Psoas muscle (tissue), 8 donors: ENCODE data around the gene MYBPH. TPM values are rescaled to one million over a fixed set of nuclear protein-coding genes. Genes with fewer than 3 reads are reported as not detected.

Experiments
- ATAC-seq, 4 donors: fragments of 200-7000 bp; cut with Tn5 transposase; one replicate each; pipeline ENCODE4 v1.9.1; 2020; ENCODE audit warnings: moderate library complexity in 3 of 4, mild to moderate bottlenecking in 2 of 4
- DNase-seq, 2 donors: peaks; one replicate each; pipeline ENCODE4 v3.0.0-alpha.2; 2020
- H3K27ac ChIP-seq: fragments of 200-600 bp; one replicate; pipeline ENCODE4 v1.8.0; 2022
- H3K27me3 ChIP-seq, 3 donors: fragments of 200-600 bp in 1 of 3; one replicate each; pipeline versions ENCODE4 v1.6.1 to v1.8.0; 2013 to 2022; ENCODE audit warnings: low read length in 2 of 3, mild to moderate bottlenecking in 2 of 3, moderate library complexity in 1 of 3; ENCODE audit not compliant: insufficient read depth in 3 of 3
- H3K36me3 ChIP-seq, 2 donors: fragments of 200-600 bp in 1 of 2; one replicate each; pipeline versions ENCODE4 v1.6.1 to v1.8.0; 2013 to 2022; ENCODE audit warnings: low read depth in 1 of 2, mild to moderate bottlenecking in 1 of 2, moderate library complexity in 1 of 2; ENCODE audit not compliant: insufficient read depth in 1 of 2
- H3K4me1 ChIP-seq: fragments of 200-600 bp; one replicate; pipeline ENCODE4 v1.8.0; 2022
- H3K4me3 ChIP-seq: fragments of 200-600 bp; one replicate; pipeline ENCODE4 v1.8.0; 2022; ENCODE audit warnings: mild to moderate bottlenecking
- H3K9me3 ChIP-seq: fragments of 200-600 bp; one replicate; pipeline ENCODE4 v1.8.0; 2022
- WGBS, 3 donors: extraction: QIAGEN DNeasy Blood & Tissue Kit; methylation state at CpG; one replicate each; pipeline versions ENCODE4 v1.1.6 to v1.1.7; 2013; 5-methylcytosine and 5-hydroxymethylcytosine counted together
- intact Hi-C, 2 donors: fragments of 100-400 bp; cut with DNase I; formaldehyde crosslinking; loops; one replicate each; pipeline versions ENCODE4 v1.11.0 to v1.14.2; 2022
- polyA plus RNA-seq, 3 donors: library from polyadenylated mRNA; stranded (reverse); fragments of 200-250 nt; gene quantifications; one replicate each; pipeline ENCODE4 v1.2.3, GENCODE V29; 2013
- total RNA-seq, 4 donors: library from RNA; stranded (reverse); fragmentation: NEBNext Ultra II Directional in 2 of 4; extraction: Animal tissue kit (Norgen Biotek cat#: 25700) in 2 of 4; gene quantifications; one replicate each; pipeline versions ENCODE4 v1.2.1 to v1.2.4, GENCODE V29; 2021 to 2023
- TF ChIP-seq, protein P1 (sequence below): fragments of 200-600 bp; IDR thresholded peaks from one replicate; pipeline ENCODE4 v1.8.0; 2022; ENCODE audit warnings: antibody characterized with exemption
- donor health status: healthy with polysubstance abuse.
- donor health status: DM: no; HTN: no; CAD: no; lungs with moderate emphysema.
- donor health status: Bipolar disorder and iron deficiency.
- donor health status: healthy.
- donor health status: DM: yes; HTN: yes; CAD: no.
- donor health status: DM: no; HTN: no; CAD: no.
- donor health status: DM: no; HTN: no; CAD: no.
- donor health status: DM: yes; HTN: yes; CAD: no.

MYBPH gene
- total and polyA plus RNA-seq, 7 donors = 18.0 to 882 (median 39.1) TPM

DNA sequence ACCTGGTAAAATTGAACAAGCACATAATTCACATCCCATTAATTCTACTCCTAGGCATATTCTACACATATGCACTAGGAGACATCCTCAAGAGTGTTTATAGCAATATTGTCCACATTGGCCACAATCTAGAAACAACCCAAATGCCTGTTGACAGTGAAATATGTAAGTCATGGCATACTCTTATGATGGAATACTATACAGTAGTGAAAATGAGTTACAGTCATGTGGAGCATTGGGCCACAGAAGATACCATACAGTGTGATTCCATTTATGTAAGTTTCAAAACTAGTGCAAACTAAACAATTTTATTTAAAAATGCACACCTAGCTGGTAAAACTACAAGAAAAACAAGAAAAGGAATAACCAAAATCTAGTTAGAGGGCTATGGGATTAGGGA, 34.7 kb upstream of the MYBPH start:
- Histone ChIP-seq H3K27ac (no peak overlapping the region), H3K9me3 (no peaks in the 10 kb centered on the region), H3K4me3 (no peak overlapping the region), H3K4me1 (no peaks in the 10 kb centered on the region), H3K36me3 (no peaks in the 10 kb centered on the region), H3K27me3 (no peaks in the 10 kb centered on the region)
- ATAC-seq = no peak
- TF ChIP-seq, protein P1, sequence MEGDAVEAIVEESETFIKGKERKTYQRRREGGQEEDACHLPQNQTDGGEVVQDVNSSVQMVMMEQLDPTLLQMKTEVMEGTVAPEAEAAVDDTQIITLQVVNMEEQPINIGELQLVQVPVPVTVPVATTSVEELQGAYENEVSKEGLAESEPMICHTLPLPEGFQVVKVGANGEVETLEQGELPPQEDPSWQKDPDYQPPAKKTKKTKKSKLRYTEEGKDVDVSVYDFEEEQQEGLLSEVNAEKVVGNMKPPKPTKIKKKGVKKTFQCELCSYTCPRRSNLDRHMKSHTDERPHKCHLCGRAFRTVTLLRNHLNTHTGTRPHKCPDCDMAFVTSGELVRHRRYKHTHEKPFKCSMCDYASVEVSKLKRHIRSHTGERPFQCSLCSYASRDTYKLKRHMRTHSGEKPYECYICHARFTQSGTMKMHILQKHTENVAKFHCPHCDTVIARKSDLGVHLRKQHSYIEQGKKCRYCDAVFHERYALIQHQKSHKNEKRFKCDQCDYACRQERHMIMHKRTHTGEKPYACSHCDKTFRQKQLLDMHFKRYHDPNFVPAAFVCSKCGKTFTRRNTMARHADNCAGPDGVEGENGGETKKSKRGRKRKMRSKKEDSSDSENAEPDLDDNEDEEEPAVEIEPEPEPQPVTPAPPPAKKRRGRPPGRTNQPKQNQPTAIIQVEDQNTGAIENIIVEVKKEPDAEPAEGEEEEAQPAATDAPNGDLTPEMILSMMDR = no peak
- intact Hi-C loops = no loop called here
- DNase-seq = no peak

DNA sequence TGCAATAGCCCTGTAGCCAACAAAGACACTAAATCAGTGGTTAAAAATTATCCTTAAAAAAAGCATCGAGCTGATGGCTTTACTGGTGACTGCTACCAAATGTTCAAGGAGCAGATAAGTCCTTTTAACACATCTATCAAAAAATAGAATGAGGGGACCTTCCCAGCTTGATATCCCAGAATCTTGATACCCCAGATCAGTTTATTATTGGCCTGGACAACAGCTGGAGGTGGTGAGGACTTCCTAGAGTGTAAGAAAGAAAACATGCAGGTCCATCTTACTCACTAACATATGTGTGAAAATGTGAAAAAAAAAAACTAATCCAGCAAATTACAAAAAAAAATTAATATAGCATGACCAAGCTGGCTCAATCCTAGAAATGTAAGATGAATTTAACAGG, 32.6 kb upstream of the MYBPH start:
- no peak for ATAC-seq
- intact Hi-C loops = no loop called here
- no peak overlapping the region for H3K4me3 ChIP-seq
- TF ChIP-seq, protein P1 = no peak
- WGBS, 3 donors = 68 to 81% (median 69%) methylated on average over 1 of the region's 1 CpG
- H3K27ac ChIP-seq = no peak overlapping the region
- no peaks in the 10 kb centered on the region for H3K27me3 ChIP-seq
- H3K9me3 ChIP-seq = no peaks in the 10 kb centered on the region
- peaks cover 2% of the 10 kb centered on the region for H3K4me1 ChIP-seq
- no peak for DNase-seq
- no peaks in the 10 kb centered on the region for H3K36me3 ChIP-seq

DNA sequence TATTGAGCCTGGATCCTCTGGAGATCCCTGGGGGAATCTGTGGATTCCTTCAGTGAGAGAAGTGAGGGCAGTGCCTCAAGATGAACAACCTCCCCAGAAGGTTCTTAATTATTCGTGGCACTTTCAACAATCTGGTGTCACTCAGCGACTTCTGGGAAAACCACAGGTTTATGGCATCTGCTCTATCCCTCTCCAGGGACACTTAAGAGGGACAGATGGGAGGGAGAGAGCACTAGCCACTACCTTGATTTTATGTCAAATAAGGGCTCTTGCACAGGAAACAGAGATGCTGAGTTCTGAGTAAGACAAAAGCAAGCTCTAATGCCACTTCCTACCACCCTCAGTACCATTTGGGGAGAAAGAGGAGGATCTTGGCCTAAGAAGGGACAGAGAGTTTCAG, 32.1 kb upstream of the MYBPH start:
- ATAC-seq (no peak), DNase-seq (no peak)
- Histone ChIP-seq H3K9me3 (no peaks in the 10 kb centered on the region), H3K4me3 (no peak overlapping the region), H3K27ac (no peak overlapping the region), H3K27me3 (no peaks in the 10 kb centered on the region), H3K36me3 (no peaks in the 10 kb centered on the region), H3K4me1 (peaks cover 6% of the 10 kb centered on the region)
- intact Hi-C loops = no loop called here
- WGBS, 3 donors = 68 to 75% (median 69%) methylated on average over 2 of the region's 2 CpGs
- TF ChIP-seq, protein P1 = no peak

DNA sequence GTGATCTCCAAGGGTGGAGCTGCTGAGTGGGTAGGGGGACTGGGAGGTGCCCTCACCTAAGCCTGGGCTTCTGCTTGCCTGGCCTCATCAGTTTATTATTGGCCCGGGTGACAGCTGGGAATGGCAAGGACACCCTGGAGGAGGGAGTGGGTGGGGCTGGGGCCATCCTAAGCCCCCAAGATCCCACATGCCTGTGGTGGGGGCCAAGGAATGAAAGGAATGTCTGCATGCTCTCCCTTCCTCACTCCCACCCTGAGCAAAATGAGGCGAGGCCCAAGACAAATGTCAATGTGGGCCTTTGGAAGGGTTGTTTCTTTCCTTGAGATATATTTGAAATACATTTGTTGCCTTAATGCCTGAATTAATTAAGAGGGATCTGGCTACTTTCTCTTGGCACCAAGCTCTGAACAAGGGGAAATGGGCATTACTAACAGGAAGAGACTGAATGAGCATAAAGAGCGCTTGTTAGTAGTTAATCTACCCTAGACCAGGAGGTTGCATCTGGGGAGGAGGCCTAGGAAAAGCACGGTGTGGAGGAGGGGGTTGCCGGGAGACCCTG, 30.6 kb upstream of the MYBPH start:
- Histone ChIP-seq H3K9me3 (no peaks in the 10 kb centered on the region), H3K4me3 (no peak overlapping the region), H3K27me3 (no peaks in the 10 kb centered on the region), H3K4me1 (peaks cover 20% of the 10 kb centered on the region), H3K36me3 (no peaks in the 10 kb centered on the region), H3K27ac (no peak overlapping the region)
- DNase-seq (no peak), ATAC-seq (no peak)
- intact Hi-C loops = no loop called here
- TF ChIP-seq, protein P1 = no peak
- WGBS, 3 donors = 68 to 75% (median 69%) methylated on average over 5 of the region's 5 CpGs

DNA sequence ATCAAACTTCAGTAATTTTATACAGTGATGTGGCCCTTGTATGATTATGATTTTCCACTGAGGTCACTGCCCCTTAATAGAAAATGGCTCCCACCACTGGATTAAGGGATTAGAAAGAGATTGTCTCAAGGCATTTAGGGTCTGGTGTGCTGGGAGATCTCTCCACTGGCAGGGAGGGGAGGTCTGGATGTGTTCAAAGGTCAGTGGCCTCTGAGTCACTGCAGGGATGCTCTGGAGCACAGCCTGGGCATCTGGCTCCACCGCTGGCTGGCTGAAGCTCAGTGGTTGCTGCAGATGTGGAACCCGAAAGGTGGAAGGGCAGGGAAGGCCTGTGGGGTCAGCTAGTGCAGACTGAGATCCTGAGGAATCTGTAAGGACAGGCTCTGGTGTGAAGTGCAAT, 29.1 kb upstream of the MYBPH start:
- 82 to 92% (median 88%) methylated on average over 2 of the region's 2 CpGs for WGBS, 3 donors
- ATAC-seq (no peak), DNase-seq (no peak)
- intact Hi-C loops = loop anchor here in 1 of 2 donors (5.0 kb wide), 1 partner anchor 167 kb away; no protein-coding TSS in a partner anchor
- Histone ChIP-seq H3K27me3 (no peaks in the 10 kb centered on the region), H3K9me3 (no peaks in the 10 kb centered on the region), H3K4me1 (peaks cover 34% of the 10 kb centered on the region), H3K27ac (no peak overlapping the region), H3K36me3 (no peaks in the 10 kb centered on the region), H3K4me3 (no peak overlapping the region)
- TF ChIP-seq, protein P1 = no peak
